ENCODE measurements around the gene MTRR.

MTRR gene

GRCh38 chr5:7926720-7927119 lies 57.8 kb downstream of the MTRR start:
- no peak for ATAC-seq
- TF ChIP-seq, protein P1, sequence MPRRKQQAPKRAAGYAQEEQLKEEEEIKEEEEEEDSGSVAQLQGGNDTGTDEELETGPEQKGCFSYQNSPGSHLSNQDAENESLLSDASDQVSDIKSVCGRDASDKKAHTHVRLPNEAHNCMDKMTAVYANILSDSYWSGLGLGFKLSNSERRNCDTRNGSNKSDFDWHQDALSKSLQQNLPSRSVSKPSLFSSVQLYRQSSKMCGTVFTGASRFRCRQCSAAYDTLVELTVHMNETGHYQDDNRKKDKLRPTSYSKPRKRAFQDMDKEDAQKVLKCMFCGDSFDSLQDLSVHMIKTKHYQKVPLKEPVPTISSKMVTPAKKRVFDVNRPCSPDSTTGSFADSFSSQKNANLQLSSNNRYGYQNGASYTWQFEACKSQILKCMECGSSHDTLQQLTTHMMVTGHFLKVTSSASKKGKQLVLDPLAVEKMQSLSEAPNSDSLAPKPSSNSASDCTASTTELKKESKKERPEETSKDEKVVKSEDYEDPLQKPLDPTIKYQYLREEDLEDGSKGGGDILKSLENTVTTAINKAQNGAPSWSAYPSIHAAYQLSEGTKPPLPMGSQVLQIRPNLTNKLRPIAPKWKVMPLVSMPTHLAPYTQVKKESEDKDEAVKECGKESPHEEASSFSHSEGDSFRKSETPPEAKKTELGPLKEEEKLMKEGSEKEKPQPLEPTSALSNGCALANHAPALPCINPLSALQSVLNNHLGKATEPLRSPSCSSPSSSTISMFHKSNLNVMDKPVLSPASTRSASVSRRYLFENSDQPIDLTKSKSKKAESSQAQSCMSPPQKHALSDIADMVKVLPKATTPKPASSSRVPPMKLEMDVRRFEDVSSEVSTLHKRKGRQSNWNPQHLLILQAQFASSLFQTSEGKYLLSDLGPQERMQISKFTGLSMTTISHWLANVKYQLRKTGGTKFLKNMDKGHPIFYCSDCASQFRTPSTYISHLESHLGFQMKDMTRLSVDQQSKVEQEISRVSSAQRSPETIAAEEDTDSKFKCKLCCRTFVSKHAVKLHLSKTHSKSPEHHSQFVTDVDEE (CRISPR knock-in tag; IDR thresholded peaks at IDR 0.05) = no peak
- TF ChIP-seq ARNTL (CRISPR knock-in tag; IDR thresholded peaks at IDR 0.05; ENCODE audit: borderline replicate concordance, low read depth) (no peak), ZNF70 (CRISPR knock-in tag; IDR thresholded peaks at IDR 0.05) (no peak), ZNF8 (CRISPR knock-in tag; IDR thresholded peaks at IDR 0.05) (no peak), TOX (CRISPR knock-in tag; IDR thresholded peaks at IDR 0.05; ENCODE audit: borderline replicate concordance) (no peak), RARB (CRISPR knock-in tag; IDR thresholded peaks at IDR 0.05) (no peak), ZFP3 (CRISPR knock-in tag; IDR thresholded peaks at IDR 0.05) (no peak), ZC3H10 (CRISPR knock-in tag; IDR thresholded peaks at IDR 0.05) (no peak), OSR1 (CRISPR knock-in tag; IDR thresholded peaks at IDR 0.05) (no peak), ZNF565 (CRISPR knock-in tag; conservative IDR thresholded peaks at IDR 0.05; ENCODE audit: low read depth) (no peak), CREB5 (CRISPR knock-in tag; IDR thresholded peaks at IDR 0.05; ENCODE audit: low read depth) (no peak), GLIS3 (CRISPR knock-in tag; IDR thresholded peaks at IDR 0.05) (no peak), POU6F1 (CRISPR knock-in tag; IDR thresholded peaks at IDR 0.05; ENCODE audit: borderline replicate concordance, low read depth) (no peak), ZFP30 (CRISPR knock-in tag; IDR thresholded peaks at IDR 0.05) (no peak), PATZ1 (CRISPR knock-in tag; IDR thresholded peaks at IDR 0.05; ENCODE audit: borderline replicate concordance) (no peak)
- TF ChIP-seq, protein P2, sequence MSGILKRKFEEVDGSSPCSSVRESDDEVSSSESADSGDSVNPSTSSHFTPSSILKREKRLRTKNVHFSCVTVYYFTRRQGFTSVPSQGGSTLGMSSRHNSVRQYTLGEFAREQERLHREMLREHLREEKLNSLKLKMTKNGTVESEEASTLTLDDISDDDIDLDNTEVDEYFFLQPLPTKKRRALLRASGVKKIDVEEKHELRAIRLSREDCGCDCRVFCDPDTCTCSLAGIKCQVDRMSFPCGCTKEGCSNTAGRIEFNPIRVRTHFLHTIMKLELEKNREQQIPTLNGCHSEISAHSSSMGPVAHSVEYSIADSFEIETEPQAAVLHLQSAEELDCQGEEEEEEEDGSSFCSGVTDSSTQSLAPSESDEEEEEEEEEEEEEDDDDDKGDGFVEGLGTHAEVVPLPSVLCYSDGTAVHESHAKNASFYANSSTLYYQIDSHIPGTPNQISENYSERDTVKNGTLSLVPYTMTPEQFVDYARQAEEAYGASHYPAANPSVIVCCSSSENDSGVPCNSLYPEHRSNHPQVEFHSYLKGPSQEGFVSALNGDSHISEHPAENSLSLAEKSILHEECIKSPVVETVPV (CRISPR knock-in tag; IDR thresholded peaks at IDR 0.05) = no peak

DNA sequence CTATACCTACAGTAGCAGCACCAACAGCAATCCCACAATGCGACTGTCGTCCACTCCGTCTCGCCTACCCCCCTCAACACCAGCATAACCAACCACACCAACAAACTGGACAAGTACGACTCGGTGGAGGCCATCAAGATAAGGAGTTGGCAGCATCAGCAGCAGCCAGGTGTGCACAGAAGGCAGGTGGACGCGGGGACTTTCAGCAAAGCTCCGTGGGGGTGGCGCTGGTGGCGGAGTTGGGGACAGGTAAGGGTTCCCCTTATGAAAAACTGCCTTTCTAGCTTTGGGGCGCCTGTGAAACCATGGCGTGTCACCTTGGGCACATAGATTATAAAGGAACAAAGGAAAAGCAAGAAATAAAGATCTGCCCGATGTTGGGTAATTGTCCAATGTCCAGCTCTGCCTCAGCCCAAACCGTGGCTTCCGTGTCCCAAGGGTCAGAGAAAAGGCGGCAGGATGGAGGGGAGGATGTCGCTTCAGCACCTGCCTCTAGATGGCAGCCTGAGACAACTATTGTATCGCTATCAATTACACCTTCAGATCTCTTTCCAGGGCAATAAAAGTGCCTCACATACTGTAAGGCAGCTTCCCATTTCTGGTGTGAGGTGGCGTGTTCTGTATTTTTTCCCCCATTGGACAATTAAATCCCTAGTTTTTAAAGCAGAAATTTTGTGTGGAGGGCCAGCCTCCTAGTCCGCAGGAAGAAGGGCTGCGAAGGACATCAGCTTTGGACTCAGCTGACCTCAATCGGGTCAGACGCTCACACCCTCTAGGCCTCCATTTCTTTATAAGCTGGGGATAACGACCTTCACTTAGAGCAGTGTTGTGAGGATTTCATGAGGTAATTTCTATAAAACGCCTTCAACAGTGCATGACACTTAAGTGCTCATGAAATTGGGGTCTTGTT lies 58.8 kb downstream of the MTRR start:
- TF ChIP-seq ZFP3 (CRISPR knock-in tag; IDR thresholded peaks at IDR 0.05) (no peak), ISL1 (CRISPR knock-in tag; IDR thresholded peaks at IDR 0.05) (no peak), OSR1 (CRISPR knock-in tag; IDR thresholded peaks at IDR 0.05) (no peak), ZNF565 (CRISPR knock-in tag; conservative IDR thresholded peaks at IDR 0.05; ENCODE audit: low read depth) (no peak), ESRRG (CRISPR knock-in tag; IDR thresholded peaks at IDR 0.05) (no peak), SNAI2 (CRISPR knock-in tag; IDR thresholded peaks at IDR 0.05) (no peak), GLIS3 (CRISPR knock-in tag; IDR thresholded peaks at IDR 0.05) (no peak), TOX (CRISPR knock-in tag; IDR thresholded peaks at IDR 0.05; ENCODE audit: borderline replicate concordance) (no peak), RARB (CRISPR knock-in tag; IDR thresholded peaks at IDR 0.05) (no peak)
- peak; percentile 94 for ATAC-seq

DNA sequence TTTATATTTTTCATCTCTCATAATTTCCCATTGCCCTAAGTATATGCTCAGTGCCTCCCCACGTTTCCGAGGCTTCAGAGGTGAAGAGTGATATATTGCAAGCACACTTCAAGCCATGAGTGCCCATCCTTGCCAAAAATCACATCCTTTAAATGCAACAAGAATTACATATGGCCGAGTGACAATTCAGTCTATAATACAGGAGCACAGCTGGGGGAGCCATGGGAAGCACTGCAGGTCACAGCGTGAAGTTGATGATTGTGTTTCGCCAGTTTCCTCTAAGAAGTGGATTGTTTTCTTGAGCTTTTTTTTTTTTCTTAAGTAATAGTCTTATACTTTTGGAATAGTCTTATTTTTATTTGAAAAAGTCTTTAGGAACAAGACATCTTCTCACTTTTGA lies 61.1 kb downstream of the MTRR start:
- TF ChIP-seq ZNF565 (CRISPR knock-in tag; conservative IDR thresholded peaks at IDR 0.05; ENCODE audit: low read depth) = no peak
- ATAC-seq = no peak

Measured in SK-N-SH treated with all-trans-retinoic acid at 6 μM for 48 hours (cell line).